Smooth muscle cell (in vitro differentiated cells): Measurements from ENCODE around the gene TCTA. TPM values are rescaled to one million over a fixed set of nuclear protein-coding genes. Genes with fewer than 3 reads are reported as not detected.
"Not testable (repeated sequence)": the region's sequence is repeated elsewhere in the genome, so short reads cannot be mapped to it uniquely, and the experiment has no call there.

Source experiments
- DNase-seq: peaks from one replicate; lab custom pipeline; 2025; ENCODE audit not compliant: unreplicated experiment; lab: John Stamatoyannopoulos, UW
- H2AFZ ChIP-seq: fragments of 200-600 bp; sonication (generic); 2 replicates; pipeline ENCODE4 v1.6.0; 2016; ENCODE audit warnings: antibody characterized with exemption, low read depth, mild to moderate bottlenecking
- H3F3A ChIP-seq: fragments of 200-600 bp; sonication (generic); 2 replicates; pipeline ENCODE4 v1.6.0; 2017; ENCODE audit warnings: antibody characterized with exemption, low read depth
- H3K27ac ChIP-seq: fragments of 200-600 bp; sonication (generic); 2 replicates; pipeline ENCODE4 v1.5.1; 2016; ENCODE audit warnings: low read depth, mild to moderate bottlenecking
- H3K27me3 ChIP-seq: fragments of 200-600 bp; sonication (generic); 2 replicates; pipeline ENCODE4 v1.6.1; 2016; ENCODE audit warnings: low read depth, mild to moderate bottlenecking
- H3K36me3 ChIP-seq: fragments of 200-600 bp; sonication (generic); 2 replicates; pipeline ENCODE4 v1.5.1; 2016; ENCODE audit warnings: low read depth
- H3K4me1 ChIP-seq: fragments of 200-600 bp; sonication (generic); 2 replicates; pipeline ENCODE4 v1.5.1; 2016; ENCODE audit warnings: low read depth
- H3K4me2 ChIP-seq: fragments of 200-600 bp; sonication (generic); 2 replicates; pipeline ENCODE4 v1.6.0; 2016; ENCODE audit warnings: mild to moderate bottlenecking
- H3K4me3 ChIP-seq: fragments of 200-600 bp; sonication (generic); 2 replicates; pipeline ENCODE4 v1.5.1; 2016; ENCODE audit warnings: mild to moderate bottlenecking
- H3K79me2 ChIP-seq: fragments of 200-600 bp; sonication (generic); 2 replicates; pipeline ENCODE4 v1.6.0; 2016; ENCODE audit warnings: low read depth, mild to moderate bottlenecking
- H3K9ac ChIP-seq: fragments of 200-600 bp; sonication (generic); 2 replicates; pipeline ENCODE4 v1.6.0; 2016; ENCODE audit warnings: low read depth
- H3K9me3 ChIP-seq: fragments of 200-600 bp; sonication (generic); replicated peaks from 2 replicates; pipeline ENCODE4 v1.5.1; 2016; ENCODE audit warnings: low read depth
- H4K20me1 ChIP-seq: fragments of 200-600 bp; sonication (generic); 2 replicates; pipeline ENCODE4 v1.6.0; 2016; ENCODE audit warnings: low read depth
- WGBS: methylation state at CpG from one replicate; pipeline ENCODE4 v1.1.7; 2016; ENCODE audit warnings: low lambda C conversion rate; 5-methylcytosine and 5-hydroxymethylcytosine counted together
- polyA plus RNA-seq: library from polyadenylated mRNA; unstranded; fragments of >200 nt; fragmentation: Nextera tagmentation; extraction: Ambion mirVana; gene quantifications from 2 replicates; pipeline ENCODE4 v1.2.1, GENCODE V29; 2016
- total RNA-seq: library from RNA; depleted of rRNA; stranded (reverse); fragments of >200 nt; gene quantifications from 2 replicates; pipeline ENCODE4 v1.2.3, GENCODE V29; 2014
- TF ChIP-seq, protein P1 (sequence below): fragments of 200-600 bp; sonication (generic); IDR thresholded peaks from 2 replicates; pipeline ENCODE4 v1.5.1; 2017; ENCODE audit warnings: borderline replicate concordance, mild to moderate bottlenecking, antibody characterized with exemption; ENCODE audit not compliant: insufficient read depth, poor library complexity, severe bottlenecking

Gene TCTA
- total and polyA plus RNA-seq, 2 experiments from 2014 or later: 11.0 to 12.8 TPM

DNA sequence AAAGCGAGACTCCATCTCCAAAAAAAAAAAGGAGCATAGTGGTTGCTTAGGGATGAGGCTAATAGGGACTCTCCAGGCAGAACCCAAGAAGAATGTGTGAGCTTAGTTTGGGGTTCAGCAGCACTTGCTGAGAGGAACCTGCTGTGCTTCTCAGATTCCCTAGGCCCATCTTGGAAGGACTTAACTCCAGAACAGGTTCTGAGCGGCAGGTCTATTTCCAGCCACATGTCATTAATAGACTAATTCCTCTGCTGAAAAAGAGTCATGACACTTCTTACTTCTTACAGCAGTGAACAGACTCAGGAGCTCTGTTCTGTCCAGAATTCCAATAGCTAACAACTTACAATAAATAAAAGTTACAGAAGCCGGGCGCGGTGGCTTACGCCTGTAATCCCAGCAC lies 22.9 kb upstream of the TCTA start:
- peak overlapping the region; percentile 70 for H3K27ac ChIP-seq
- no peak for DNase-seq
- no peak overlapping the region for H3K4me3 ChIP-seq
- no peaks in the 10 kb centered on the region for H3K36me3 ChIP-seq
- H3K9me3 ChIP-seq: no peaks in the 10 kb centered on the region
- no peak overlapping the region for H3K4me2 ChIP-seq
- H2AFZ ChIP-seq: no peak overlapping the region
- TF ChIP-seq, protein P1, sequence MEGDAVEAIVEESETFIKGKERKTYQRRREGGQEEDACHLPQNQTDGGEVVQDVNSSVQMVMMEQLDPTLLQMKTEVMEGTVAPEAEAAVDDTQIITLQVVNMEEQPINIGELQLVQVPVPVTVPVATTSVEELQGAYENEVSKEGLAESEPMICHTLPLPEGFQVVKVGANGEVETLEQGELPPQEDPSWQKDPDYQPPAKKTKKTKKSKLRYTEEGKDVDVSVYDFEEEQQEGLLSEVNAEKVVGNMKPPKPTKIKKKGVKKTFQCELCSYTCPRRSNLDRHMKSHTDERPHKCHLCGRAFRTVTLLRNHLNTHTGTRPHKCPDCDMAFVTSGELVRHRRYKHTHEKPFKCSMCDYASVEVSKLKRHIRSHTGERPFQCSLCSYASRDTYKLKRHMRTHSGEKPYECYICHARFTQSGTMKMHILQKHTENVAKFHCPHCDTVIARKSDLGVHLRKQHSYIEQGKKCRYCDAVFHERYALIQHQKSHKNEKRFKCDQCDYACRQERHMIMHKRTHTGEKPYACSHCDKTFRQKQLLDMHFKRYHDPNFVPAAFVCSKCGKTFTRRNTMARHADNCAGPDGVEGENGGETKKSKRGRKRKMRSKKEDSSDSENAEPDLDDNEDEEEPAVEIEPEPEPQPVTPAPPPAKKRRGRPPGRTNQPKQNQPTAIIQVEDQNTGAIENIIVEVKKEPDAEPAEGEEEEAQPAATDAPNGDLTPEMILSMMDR: no peak
- peaks cover 100% of the 10 kb centered on the region for H4K20me1 ChIP-seq
- H3K27me3 ChIP-seq: no peaks in the 10 kb centered on the region
- H3F3A ChIP-seq: peaks cover 7% of the 10 kb centered on the region
- H3K4me1 ChIP-seq: no peaks in the 10 kb centered on the region
- no peak overlapping the region for H3K9ac ChIP-seq
- H3K79me2 ChIP-seq: peaks cover 98% of the 10 kb centered on the region
- WGBS: 100% methylated on average over 6 of the region's 6 CpGs

DNA sequence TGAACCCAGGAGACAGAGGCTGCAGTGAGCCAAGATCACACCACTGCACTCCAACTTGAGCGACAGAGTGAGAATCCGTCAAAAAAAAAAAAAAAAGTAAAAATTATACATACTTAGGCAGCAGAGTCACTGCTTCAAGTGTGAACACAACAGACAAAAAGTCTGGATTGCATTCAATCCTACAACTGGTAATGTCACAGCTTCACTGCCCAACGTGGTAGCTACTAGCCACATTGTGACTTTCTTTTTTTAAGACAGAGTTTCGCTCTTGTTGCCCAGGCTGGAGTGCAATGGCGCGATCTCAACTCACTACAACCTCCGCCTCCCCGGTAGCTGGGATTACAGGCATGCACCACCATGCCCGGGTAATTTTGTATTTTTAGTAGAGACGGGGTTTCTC lies 20.9 kb upstream of the TCTA start:
- DNase-seq: not testable (repeated sequence)

DNA sequence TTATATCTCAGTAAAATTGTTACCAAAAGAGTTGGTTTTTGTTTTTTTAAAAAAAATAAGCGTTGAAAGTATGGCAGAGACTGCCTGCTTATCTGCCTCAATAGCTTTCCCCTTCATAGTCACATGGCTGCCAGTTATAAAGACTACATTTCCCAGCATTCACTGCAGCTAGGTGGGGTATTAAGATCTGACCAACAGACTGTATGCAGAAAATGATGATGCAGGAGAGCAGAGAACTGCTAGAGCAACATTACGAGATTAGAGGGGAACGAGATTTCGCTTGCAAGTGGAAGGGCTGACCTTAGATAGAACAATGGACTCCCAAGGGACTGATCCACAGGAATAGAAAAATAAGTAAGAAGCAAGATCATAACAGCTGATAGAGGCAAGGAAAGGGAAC lies 14.8 kb upstream of the TCTA start:
- no peak for DNase-seq
- TF ChIP-seq, protein P1: no peak
- H3K27ac ChIP-seq: no peak overlapping the region
- H3K36me3 ChIP-seq: no peaks in the 10 kb centered on the region
- H3K4me2 ChIP-seq: no peak overlapping the region
- no peak overlapping the region for H3K9ac ChIP-seq
- H3F3A ChIP-seq: no peaks in the 10 kb centered on the region
- no peaks in the 10 kb centered on the region for H3K27me3 ChIP-seq
- H3K4me1 ChIP-seq: no peaks in the 10 kb centered on the region
- peaks cover 98% of the 10 kb centered on the region for H3K79me2 ChIP-seq
- no peaks in the 10 kb centered on the region for H3K9me3 ChIP-seq
- H2AFZ ChIP-seq: no peak overlapping the region
- H4K20me1 ChIP-seq: peaks cover 100% of the 10 kb centered on the region
- WGBS: 89% methylated on average over 4 of the region's 4 CpGs
- no peak overlapping the region for H3K4me3 ChIP-seq

More for the DNA sequence above, 20.9 kb upstream of the TCTA start:
- H3K9ac ChIP-seq, H3K36me3 ChIP-seq, H3F3A ChIP-seq, H3K27ac ChIP-seq, H3K4me2 ChIP-seq, H2AFZ ChIP-seq, H3K4me3 ChIP-seq, H3K27me3 ChIP-seq, H3K4me1 ChIP-seq, H3K9me3 ChIP-seq: not testable (repeated sequence)
- WGBS: 88% methylated on average over 10 of the region's 10 CpGs
- peaks cover 100% of the 10 kb centered on the region for H4K20me1 ChIP-seq
- H3K79me2 ChIP-seq: peaks cover 98% of the 10 kb centered on the region

DNA sequence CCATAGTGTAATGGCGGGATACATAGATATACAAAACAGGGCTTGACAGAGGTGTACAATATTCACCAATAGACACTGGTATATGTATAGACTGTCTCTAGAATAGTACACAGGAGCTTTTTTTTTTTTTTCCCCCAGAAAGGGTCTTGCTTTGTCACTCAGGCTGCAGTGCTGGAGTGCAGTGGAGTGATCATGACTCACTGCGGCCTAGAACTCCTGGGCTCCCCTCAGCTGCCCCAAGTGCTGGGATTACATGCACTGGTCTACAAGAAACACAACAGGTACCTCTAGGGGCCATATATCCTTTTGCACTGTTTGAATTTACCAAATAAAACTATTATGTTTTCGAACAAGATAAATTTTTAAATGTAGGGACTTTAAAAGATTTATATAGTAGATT lies 12.8 kb upstream of the TCTA start:
- Histone ChIP-seq H3K4me3 (no peak overlapping the region), H3K9ac (no peak overlapping the region), H3F3A (no peaks in the 10 kb centered on the region), H3K4me2 (no peak overlapping the region), H3K36me3 (no peaks in the 10 kb centered on the region), H4K20me1 (peaks cover 100% of the 10 kb centered on the region), H3K79me2 (peaks cover 99% of the 10 kb centered on the region), H3K9me3 (no peaks in the 10 kb centered on the region), H2AFZ (no peak overlapping the region), H3K4me1 (no peaks in the 10 kb centered on the region), H3K27me3 (no peaks in the 10 kb centered on the region), H3K27ac (no peak overlapping the region)
- 87% methylated on average over 3 of the region's 3 CpGs for WGBS
- TF ChIP-seq, protein P1: no peak
- DNase-seq: no peak
